Measurements from ENCODE around the gene ZNF823.

GRCh38 chr19:11693505-11694499 lies 44.9 kb downstream of the ZNF823 start:
- TF ChIP-seq SUZ12 (IDR thresholded peaks at IDR 0.05) = no peak
- TF ChIP-seq SP1 (IDR thresholded peaks at IDR 0.05) = no peak
- TF ChIP-seq BHLHE40 (IDR thresholded peaks at IDR 0.05; ENCODE audit: borderline replicate concordance) = no peak
- TF ChIP-seq FOXK2 (IDR thresholded peaks at IDR 0.05) = no peak
